Measurements from ENCODE around the gene SMIM44.

GRCh38 chr19:3497757-3498520 is 14.7 kb upstream of the SMIM44 start:
- TF ChIP-seq POLR2AphosphoS5 (IDR thresholded peaks at IDR 0.05; ENCODE audit: low read depth, low read length) (no peak), TAF1 (IDR thresholded peaks at IDR 0.05; ENCODE audit: borderline replicate concordance, low read depth, low read length) (no peak), POLR2A (IDR thresholded peaks at IDR 0.05; ENCODE audit: low read depth, low read length) (no peak)
